Measurements from ENCODE around the gene ZNF444. TPM values are rescaled to one million over a fixed set of nuclear protein-coding genes. Genes with fewer than 3 reads are reported as not detected.

ZNF444 gene
- total RNA-seq, 4 donors from 2014 or later: 16.4 to 38.9 (median 24.9) TPM

DNA sequence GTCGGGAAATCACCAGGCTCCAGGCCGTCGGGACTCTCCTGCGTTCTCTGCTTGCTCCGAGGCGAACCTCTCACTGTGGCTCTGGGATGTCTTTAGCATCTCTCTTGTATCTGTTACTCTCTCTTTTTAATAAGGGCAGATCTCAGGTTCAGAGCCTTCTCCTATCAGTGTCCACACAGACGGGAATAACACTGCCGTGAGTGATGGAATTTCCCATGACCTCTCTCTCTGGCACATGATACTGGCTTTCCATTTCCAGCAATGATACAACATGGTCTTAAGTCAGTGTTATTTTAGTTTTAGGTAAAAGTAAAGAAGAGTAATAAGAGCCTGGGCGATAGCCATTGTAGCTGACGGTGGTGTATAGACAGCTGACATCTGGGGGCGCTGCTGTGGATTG lies 9.3 kb downstream of the ZNF444 start:
- Histone ChIP-seq H3K27me3 (no peaks in the 10 kb centered on the region), H3K36me3 (peaks cover 0 to 12% of the 10 kb centered on the region in 2 donors), H3K27ac (peak overlapping the region; percentile 22 to 74 (median 48)), H3K9me3 (no peaks in the 10 kb centered on the region), H3K4me1 (peaks cover 17 to 20% of the 10 kb centered on the region in 2 donors), H3K4me3 (no peak overlapping the region)
- TF ChIP-seq POLR2A (IDR thresholded peaks at IDR 0.05): no peak
- TF ChIP-seq, protein P1, sequence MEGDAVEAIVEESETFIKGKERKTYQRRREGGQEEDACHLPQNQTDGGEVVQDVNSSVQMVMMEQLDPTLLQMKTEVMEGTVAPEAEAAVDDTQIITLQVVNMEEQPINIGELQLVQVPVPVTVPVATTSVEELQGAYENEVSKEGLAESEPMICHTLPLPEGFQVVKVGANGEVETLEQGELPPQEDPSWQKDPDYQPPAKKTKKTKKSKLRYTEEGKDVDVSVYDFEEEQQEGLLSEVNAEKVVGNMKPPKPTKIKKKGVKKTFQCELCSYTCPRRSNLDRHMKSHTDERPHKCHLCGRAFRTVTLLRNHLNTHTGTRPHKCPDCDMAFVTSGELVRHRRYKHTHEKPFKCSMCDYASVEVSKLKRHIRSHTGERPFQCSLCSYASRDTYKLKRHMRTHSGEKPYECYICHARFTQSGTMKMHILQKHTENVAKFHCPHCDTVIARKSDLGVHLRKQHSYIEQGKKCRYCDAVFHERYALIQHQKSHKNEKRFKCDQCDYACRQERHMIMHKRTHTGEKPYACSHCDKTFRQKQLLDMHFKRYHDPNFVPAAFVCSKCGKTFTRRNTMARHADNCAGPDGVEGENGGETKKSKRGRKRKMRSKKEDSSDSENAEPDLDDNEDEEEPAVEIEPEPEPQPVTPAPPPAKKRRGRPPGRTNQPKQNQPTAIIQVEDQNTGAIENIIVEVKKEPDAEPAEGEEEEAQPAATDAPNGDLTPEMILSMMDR (IDR thresholded peaks at IDR 0.05 in 4 of 5, conservative IDR thresholded peaks at IDR 0.05 in 1 of 5): no peak
- in situ Hi-C loops (cut with MboI; ENCODE audit: low sequenced_read_pairs in 4 of 4) (no loop called here), intact Hi-C loops (cut with DNase I; ENCODE audit: low total_unique reads) (no loop called here)
- ATAC-seq (peak; percentile 88 to 89), DNase-seq (no peak)

DNA sequence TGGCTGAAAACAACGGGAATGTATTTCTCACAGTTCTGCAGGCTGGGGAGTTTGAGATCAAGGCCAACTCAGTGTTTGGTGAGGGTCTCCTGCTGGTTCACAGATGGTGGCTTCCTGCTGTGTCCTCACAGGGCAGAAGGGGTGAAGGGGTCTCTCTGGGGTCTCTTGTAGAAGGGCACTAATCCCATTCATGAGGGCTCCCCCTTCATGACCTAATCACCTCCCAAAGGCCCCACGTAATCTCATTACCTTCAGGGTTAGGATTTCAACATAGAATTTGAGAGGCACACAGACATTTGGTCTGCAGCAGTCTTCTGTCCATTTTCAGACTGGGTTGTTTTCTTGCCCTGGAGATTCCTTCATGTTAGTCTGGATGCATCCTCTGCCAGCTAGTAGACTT lies 11.6 kb downstream of the ZNF444 start:
- H3K4me3 ChIP-seq: no peak overlapping the region
- intact Hi-C loops (cut with DNase I; ENCODE audit: low total_unique reads): no loop called here
- DNase-seq: no peak
- peaks cover 17 to 20% of the 10 kb centered on the region in 2 donors for H3K4me1 ChIP-seq
- ATAC-seq: no peak
- no peak for TF ChIP-seq POLR2A (IDR thresholded peaks at IDR 0.05)
- TF ChIP-seq, protein P1 (IDR thresholded peaks at IDR 0.05 in 4 of 5, conservative IDR thresholded peaks at IDR 0.05 in 1 of 5): no peak
- peak overlapping the region; percentile 15 to 62 (median 25) for H3K27ac ChIP-seq
- in situ Hi-C loops (cut with MboI; ENCODE audit: low sequenced_read_pairs in 4 of 4): no loop called here
- H3K36me3 ChIP-seq: peaks cover 0 to 13% of the 10 kb centered on the region in 2 donors
- no peaks in the 10 kb centered on the region for H3K9me3 ChIP-seq
- no peaks in the 10 kb centered on the region for H3K27me3 ChIP-seq

DNA sequence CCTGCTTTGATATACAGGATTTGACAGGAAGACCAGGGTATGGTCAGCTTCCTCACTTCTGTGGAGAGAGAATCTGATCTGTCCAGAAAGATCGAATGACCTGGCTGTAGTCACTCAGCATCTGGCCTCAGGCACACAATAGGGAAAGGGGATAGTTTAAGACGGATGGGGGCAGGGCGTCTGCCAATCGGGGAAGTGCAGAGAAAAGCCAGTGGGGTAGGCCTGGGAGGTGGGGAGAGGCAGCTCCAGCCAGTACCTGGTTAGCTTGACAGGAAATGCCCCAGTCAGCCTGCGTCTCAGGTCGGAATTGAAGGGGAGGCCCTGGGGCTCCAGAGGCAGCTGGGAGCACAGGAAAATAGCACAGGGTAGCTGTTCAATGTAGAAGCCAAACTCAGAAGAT lies 12.4 kb downstream of the ZNF444 start:
- Histone ChIP-seq H3K4me3 (no peak overlapping the region), H3K9me3 (no peaks in the 10 kb centered on the region), H3K4me1 (peaks cover 17 to 20% of the 10 kb centered on the region in 2 donors), H3K27me3 (no peaks in the 10 kb centered on the region), H3K27ac (peak overlapping the region; percentile 15 to 62 (median 25)), H3K36me3 (peaks cover 0 to 11% of the 10 kb centered on the region in 2 donors)
- intact Hi-C loops (cut with DNase I; ENCODE audit: low total_unique reads) (no loop called here), in situ Hi-C loops (cut with MboI; ENCODE audit: low sequenced_read_pairs in 4 of 4) (no loop called here)
- DNase-seq (no peak), ATAC-seq (peak in 1 of 2 donors; percentile 28)
- no peak for TF ChIP-seq POLR2A (IDR thresholded peaks at IDR 0.05)
- TF ChIP-seq, protein P1 (IDR thresholded peaks at IDR 0.05 in 4 of 5, conservative IDR thresholded peaks at IDR 0.05 in 1 of 5): no peak

DNA sequence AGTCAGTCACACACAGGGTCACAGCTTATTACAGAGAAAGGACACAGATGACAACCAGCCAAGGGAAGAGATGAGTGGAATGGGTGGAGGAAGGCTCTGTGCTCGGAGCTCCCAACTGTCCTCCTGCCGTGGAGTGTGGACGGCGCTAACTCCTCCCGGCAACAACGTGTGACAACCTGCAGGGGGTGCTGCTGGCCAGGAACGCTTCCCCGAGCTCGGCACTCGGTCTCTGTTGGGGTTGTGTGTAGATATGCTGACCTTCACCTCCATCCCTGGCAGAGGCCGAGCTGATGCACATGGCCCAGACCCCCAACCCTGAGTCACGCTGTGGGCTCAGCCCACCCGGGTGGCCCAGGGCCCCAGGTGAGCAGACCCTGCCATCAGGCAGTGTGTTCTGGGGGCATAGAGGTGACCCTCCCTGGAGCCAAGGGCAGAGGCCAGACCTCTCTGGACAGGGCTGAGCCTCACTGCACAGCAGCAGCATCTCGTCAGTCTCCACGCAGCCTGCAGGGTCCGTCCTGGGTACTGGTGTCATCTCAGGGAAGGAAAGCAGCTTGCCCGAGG lies 14.1 kb downstream of the ZNF444 start:
- ATAC-seq: no peak
- TF ChIP-seq, protein P1 (IDR thresholded peaks at IDR 0.05 in 4 of 5, conservative IDR thresholded peaks at IDR 0.05 in 1 of 5): peak in 2 of 5 experiments; percentile 25 to 37
- TF ChIP-seq POLR2A (IDR thresholded peaks at IDR 0.05): no peak
- Histone ChIP-seq H3K27me3 (no peaks in the 10 kb centered on the region), H3K9me3 (no peaks in the 10 kb centered on the region), H3K4me3 (no peak overlapping the region), H3K4me1 (peaks cover 11 to 16% of the 10 kb centered on the region in 2 donors), H3K36me3 (peaks cover 0 to 23% of the 10 kb centered on the region in 2 donors), H3K27ac (no peak overlapping the region)
- in situ Hi-C loops (cut with MboI; ENCODE audit: low sequenced_read_pairs in 4 of 4) (no loop called here), intact Hi-C loops (cut with DNase I; ENCODE audit: low total_unique reads) (no loop called here)
- no peak for DNase-seq

All from gastrocnemius medialis (tissue), 4 donors.